NT2/D1 (cell line): ENCODE results near the gene BABAM2.
A peak's percentile ranks its signal among the peaks of the same experiment; 100 is the strongest.

ENCODE experiments used
- DNase-seq: peaks from one replicate; pipeline ENCODE4 v3.0.0-alpha.2; 2011; ENCODE audit warnings: low read depth, low spot score
- H3K27me3 ChIP-seq: 2 replicates; pipeline ENCODE4 v1.6.0; 2011; ENCODE audit warnings: mild to moderate bottlenecking; ENCODE audit not compliant: insufficient read length, insufficient read depth
- H3K36me3 ChIP-seq: 2 replicates; pipeline ENCODE4 v1.6.1; 2011; ENCODE audit warnings: mild to moderate bottlenecking, low read length, mixed read lengths; ENCODE audit not compliant: insufficient read depth, insufficient read length
- H3K4me1 ChIP-seq: 2 replicates; pipeline ENCODE4 v1.5.1; 2011; ENCODE audit not compliant: insufficient read depth, insufficient read length
- H3K4me3 ChIP-seq: 2 replicates; pipeline ENCODE4 v1.5.1; 2011; ENCODE audit warnings: low read depth; ENCODE audit not compliant: insufficient read length
- H3K9ac ChIP-seq: 2 replicates; pipeline ENCODE4 v1.6.0; 2011; ENCODE audit warnings: low read depth; ENCODE audit not compliant: insufficient read length
- H3K9me3 ChIP-seq: 2 replicates; pipeline ENCODE4 v1.5.1; 2011; ENCODE audit warnings: mild to moderate bottlenecking, low read length; ENCODE audit not compliant: insufficient read depth
- SUZ12 ChIP-seq: IDR thresholded peaks from 2 replicates; pipeline ENCODE4 v1.6.1; 2011; ENCODE audit not compliant: insufficient read length, insufficient read depth; ENCODE audit errors: extremely low read depth
- YY1 ChIP-seq: IDR thresholded peaks from 2 replicates; pipeline ENCODE4 v1.6.1; 2011; ENCODE audit not compliant: insufficient read length, insufficient read depth
- ZNF274 ChIP-seq: IDR thresholded peaks from 2 replicates; pipeline ENCODE4 v1.6.1; 2011; ENCODE audit warnings: mild to moderate bottlenecking, low read depth, low read length

Gene BABAM2

DNA sequence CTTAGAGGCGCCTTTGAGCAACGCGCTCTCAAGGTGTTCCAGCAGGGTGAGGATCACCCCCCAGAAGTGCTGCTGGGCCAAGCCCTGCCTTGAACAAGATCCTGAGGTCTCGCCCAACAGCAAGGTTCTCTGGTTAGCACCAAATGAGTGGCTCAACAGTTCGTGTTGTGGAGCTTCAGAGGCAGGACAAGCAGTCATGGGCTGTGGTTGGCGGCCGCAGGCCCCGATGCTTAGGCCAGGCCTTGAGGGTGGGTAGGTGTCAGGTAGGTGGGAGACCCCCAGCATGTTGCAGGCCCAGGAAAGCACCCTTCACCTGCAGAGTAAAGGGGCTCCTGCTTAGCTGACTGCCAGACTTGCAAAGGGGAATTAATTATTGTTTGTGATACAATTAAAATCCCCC lies 431.9 kb downstream of the BABAM2 start:
- Histone ChIP-seq H3K4me1 (peaks cover 38% of the 10 kb centered on the region), H3K9ac (no peak overlapping the region), H3K36me3 (no peaks in the 10 kb centered on the region), H3K9me3 (no peaks in the 10 kb centered on the region), H3K27me3 (no peaks in the 10 kb centered on the region), H3K4me3 (no peak overlapping the region)
- DNase-seq: no peak
- no peak for TF ChIP-seq ZNF274
- TF ChIP-seq SUZ12: no peak
- TF ChIP-seq YY1: no peak

GRCh38 chr2:28322981-28323396 lies 432.5 kb downstream of the BABAM2 start:
- no peak for DNase-seq
- TF ChIP-seq SUZ12 (no peak), ZNF274 (no peak), YY1 (no peak)
- H3K9ac ChIP-seq: no peak overlapping the region

GRCh38 chr2:28325173-28325566 lies 434.6 kb downstream of the BABAM2 start:
- H3K9ac ChIP-seq: peak overlapping the region; percentile 32
- H3K4me1 ChIP-seq: peaks cover 29% of the 10 kb centered on the region
- TF ChIP-seq YY1 (no peak), SUZ12 (no peak), ZNF274 (no peak)
- DNase-seq: no peak
- H3K36me3 ChIP-seq: no peaks in the 10 kb centered on the region
- H3K27me3 ChIP-seq: no peaks in the 10 kb centered on the region
- no peaks in the 10 kb centered on the region for H3K9me3 ChIP-seq
- H3K4me3 ChIP-seq: no peak overlapping the region

More at GRCh38 chr2:28322981-28323396, 432.5 kb downstream of the BABAM2 start:
- Histone ChIP-seq H3K9me3 (no peaks in the 10 kb centered on the region), H3K4me1 (peaks cover 38% of the 10 kb centered on the region), H3K27me3 (no peaks in the 10 kb centered on the region), H3K4me3 (no peak overlapping the region), H3K36me3 (no peaks in the 10 kb centered on the region)

GRCh38 chr2:28325567-28326468 lies 435.3 kb downstream of the BABAM2 start:
- Histone ChIP-seq H3K27me3 (no peaks in the 10 kb centered on the region), H3K9ac (no peak overlapping the region), H3K4me3 (no peak overlapping the region), H3K9me3 (no peaks in the 10 kb centered on the region), H3K36me3 (no peaks in the 10 kb centered on the region), H3K4me1 (peaks cover 26% of the 10 kb centered on the region)
- TF ChIP-seq ZNF274 (no peak), YY1 (no peak), SUZ12 (no peak)
- no peak for DNase-seq

- H3K9me3 ChIP-seq: no peaks in the 10 kb centered on the region
- no peak for DNase-seq
- no peak overlapping the region for H3K9ac ChIP-seq
- no peaks in the 10 kb centered on the region for H3K36me3 ChIP-seq
- H3K4me1 ChIP-seq: peaks cover 22% of the 10 kb centered on the region
- H3K27me3 ChIP-seq: no peaks in the 10 kb centered on the region
- no peak overlapping the region for H3K4me3 ChIP-seq
- TF ChIP-seq SUZ12: no peak
- no peak for TF ChIP-seq YY1
- TF ChIP-seq ZNF274: no peak
These were observed 435.9 kb downstream of the BABAM2 start for GRCh38 chr2:28326469-28326805.

- H3K9me3 ChIP-seq: no peaks in the 10 kb centered on the region
- peaks cover 21% of the 10 kb centered on the region for H3K4me1 ChIP-seq
- TF ChIP-seq YY1 (no peak), SUZ12 (no peak)
- no peak overlapping the region for H3K9ac ChIP-seq
- DNase-seq: no peak
- H3K4me3 ChIP-seq: no peak overlapping the region
- H3K27me3 ChIP-seq: no peaks in the 10 kb centered on the region
- H3K36me3 ChIP-seq: no peaks in the 10 kb centered on the region
These were observed 436.5 kb downstream of the BABAM2 start for GRCh38 chr2:28326881-28327505.

GRCh38 chr2:28327581-28327955 lies 437.0 kb downstream of the BABAM2 start:
- Histone ChIP-seq H3K9ac (no peak overlapping the region), H3K36me3 (no peaks in the 10 kb centered on the region)
- no peak for DNase-seq

More at GRCh38 chr2:28327581-28327955, 437.0 kb downstream of the BABAM2 start:
- Histone ChIP-seq H3K27me3 (no peaks in the 10 kb centered on the region), H3K4me1 (peaks cover 15% of the 10 kb centered on the region), H3K9me3 (no peaks in the 10 kb centered on the region), H3K4me3 (no peak overlapping the region)
- TF ChIP-seq SUZ12 (no peak), YY1 (no peak), ZNF274 (no peak)
